KMS-11 (cell line): ENCODE results near the gene NR1I3.

Source experiments
- H2AFZ ChIP-seq: fragments of 200-600 bp; sonication (generic); 2 replicates; pipeline ENCODE4 v1.6.1; 2016; ENCODE audit warnings: antibody characterized with exemption, mixed run types, low read depth
- H3K27ac ChIP-seq: fragments of 200-600 bp; sonication (generic); 2 replicates; pipeline ENCODE4 v1.6.1; 2016; ENCODE audit warnings: mild to moderate bottlenecking, mixed run types
- H3K27me3 ChIP-seq: fragments of 200-600 bp; sonication (generic); 2 replicates; pipeline ENCODE4 v1.6.1; 2017; ENCODE audit warnings: mild to moderate bottlenecking, low read depth, mixed run types, moderate library complexity; ENCODE audit not compliant: insufficient read depth
- H3K36me3 ChIP-seq: fragments of 200-600 bp; sonication (generic); 2 replicates; pipeline ENCODE4 v1.6.1; 2017; ENCODE audit warnings: mild to moderate bottlenecking, mixed run types; ENCODE audit not compliant: insufficient read depth
- H3K4me1 ChIP-seq: fragments of 200-600 bp; sonication (generic); 2 replicates; pipeline ENCODE4 v1.6.1; 2016; ENCODE audit warnings: mild to moderate bottlenecking, low read depth, mixed run types; ENCODE audit not compliant: poor library complexity, severe bottlenecking
- H3K4me2 ChIP-seq: fragments of 200-600 bp; sonication (generic); 2 replicates; pipeline ENCODE4 v1.7.0; 2016; ENCODE audit warnings: mild to moderate bottlenecking, mixed run types
- H3K4me3 ChIP-seq: fragments of 200-600 bp; sonication (generic); IDR thresholded peaks from 2 replicates; pipeline ENCODE4 v1.6.1; 2017; ENCODE audit warnings: low read depth, low read length, mixed read lengths; ENCODE audit not compliant: insufficient read depth
- H3K79me2 ChIP-seq: fragments of 200-600 bp; sonication (generic); 2 replicates; pipeline ENCODE4 v1.6.1; 2016; ENCODE audit warnings: low read depth, mixed run types; ENCODE audit not compliant: insufficient read depth
- H3K9ac ChIP-seq: fragments of 200-600 bp; sonication (generic); 2 replicates; pipeline ENCODE4 v1.6.1; 2016; ENCODE audit warnings: mild to moderate bottlenecking, mixed run types
- H4K20me1 ChIP-seq: fragments of 200-600 bp; sonication (generic); 2 replicates; pipeline ENCODE4 v1.6.1; 2016; ENCODE audit warnings: mild to moderate bottlenecking, mixed run types; ENCODE audit not compliant: insufficient read depth
- TF ChIP-seq, protein P1 (sequence below): fragments of 200-600 bp; sonication (generic); conservative IDR thresholded peaks from 2 replicates; pipeline ENCODE4 v1.6.1; 2017; ENCODE audit warnings: low read depth, mild to moderate bottlenecking, antibody characterized with exemption, low read length, moderate library complexity, mixed read lengths

Gene NR1I3, protein sequence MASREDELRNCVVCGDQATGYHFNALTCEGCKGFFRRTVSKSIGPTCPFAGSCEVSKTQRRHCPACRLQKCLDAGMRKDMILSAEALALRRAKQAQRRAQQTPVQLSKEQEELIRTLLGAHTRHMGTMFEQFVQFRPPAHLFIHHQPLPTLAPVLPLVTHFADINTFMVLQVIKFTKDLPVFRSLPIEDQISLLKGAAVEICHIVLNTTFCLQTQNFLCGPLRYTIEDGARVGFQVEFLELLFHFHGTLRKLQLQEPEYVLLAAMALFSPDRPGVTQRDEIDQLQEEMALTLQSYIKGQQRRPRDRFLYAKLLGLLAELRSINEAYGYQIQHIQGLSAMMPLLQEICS

DNA sequence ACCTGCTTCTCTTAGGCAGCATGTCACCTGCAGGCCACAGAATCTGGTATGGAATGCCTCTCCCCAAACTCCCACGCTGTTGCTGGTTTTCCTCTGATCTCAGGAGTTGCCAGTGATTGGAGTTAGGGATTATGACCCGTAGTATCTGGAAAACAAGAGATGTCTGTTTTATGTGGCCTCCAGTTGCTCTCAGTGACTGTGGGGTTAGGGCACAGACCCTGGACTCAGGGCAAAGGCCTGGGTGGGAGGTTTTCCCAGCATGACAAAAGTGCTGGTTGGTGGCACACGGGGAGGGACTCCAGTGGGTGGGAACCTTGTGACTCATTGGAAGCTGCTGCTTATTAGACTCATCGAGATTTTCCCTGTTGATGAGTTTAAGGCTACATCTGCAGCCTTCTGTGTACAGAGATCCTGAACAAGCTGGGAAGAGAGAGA, at the start of gene NR1I3:
NR1I3 (minus strand) TSS at position 165 of the 435 bp plus-strand sequence. CDS start 1,638 bp downstream, outside the sequence.
- Histone ChIP-seq H4K20me1 (no peaks in the 10 kb centered on the region), H3K27me3 (no peaks in the 10 kb centered on the region), H3K4me2 (no peak within 1 kb of the TSS), H3K36me3 (no peaks in the 10 kb centered on the region), H3K4me1 (no peaks in the 10 kb centered on the region), H3K27ac (no peak within 1 kb of the TSS), H2AFZ (no peak within 1 kb of the TSS), H3K4me3 (no peak within 1 kb of the TSS), H3K79me2 (no peaks in the 10 kb centered on the region), H3K9ac (no peak within 1 kb of the TSS)
- TF ChIP-seq, protein P1, sequence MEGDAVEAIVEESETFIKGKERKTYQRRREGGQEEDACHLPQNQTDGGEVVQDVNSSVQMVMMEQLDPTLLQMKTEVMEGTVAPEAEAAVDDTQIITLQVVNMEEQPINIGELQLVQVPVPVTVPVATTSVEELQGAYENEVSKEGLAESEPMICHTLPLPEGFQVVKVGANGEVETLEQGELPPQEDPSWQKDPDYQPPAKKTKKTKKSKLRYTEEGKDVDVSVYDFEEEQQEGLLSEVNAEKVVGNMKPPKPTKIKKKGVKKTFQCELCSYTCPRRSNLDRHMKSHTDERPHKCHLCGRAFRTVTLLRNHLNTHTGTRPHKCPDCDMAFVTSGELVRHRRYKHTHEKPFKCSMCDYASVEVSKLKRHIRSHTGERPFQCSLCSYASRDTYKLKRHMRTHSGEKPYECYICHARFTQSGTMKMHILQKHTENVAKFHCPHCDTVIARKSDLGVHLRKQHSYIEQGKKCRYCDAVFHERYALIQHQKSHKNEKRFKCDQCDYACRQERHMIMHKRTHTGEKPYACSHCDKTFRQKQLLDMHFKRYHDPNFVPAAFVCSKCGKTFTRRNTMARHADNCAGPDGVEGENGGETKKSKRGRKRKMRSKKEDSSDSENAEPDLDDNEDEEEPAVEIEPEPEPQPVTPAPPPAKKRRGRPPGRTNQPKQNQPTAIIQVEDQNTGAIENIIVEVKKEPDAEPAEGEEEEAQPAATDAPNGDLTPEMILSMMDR = no peak

DNA sequence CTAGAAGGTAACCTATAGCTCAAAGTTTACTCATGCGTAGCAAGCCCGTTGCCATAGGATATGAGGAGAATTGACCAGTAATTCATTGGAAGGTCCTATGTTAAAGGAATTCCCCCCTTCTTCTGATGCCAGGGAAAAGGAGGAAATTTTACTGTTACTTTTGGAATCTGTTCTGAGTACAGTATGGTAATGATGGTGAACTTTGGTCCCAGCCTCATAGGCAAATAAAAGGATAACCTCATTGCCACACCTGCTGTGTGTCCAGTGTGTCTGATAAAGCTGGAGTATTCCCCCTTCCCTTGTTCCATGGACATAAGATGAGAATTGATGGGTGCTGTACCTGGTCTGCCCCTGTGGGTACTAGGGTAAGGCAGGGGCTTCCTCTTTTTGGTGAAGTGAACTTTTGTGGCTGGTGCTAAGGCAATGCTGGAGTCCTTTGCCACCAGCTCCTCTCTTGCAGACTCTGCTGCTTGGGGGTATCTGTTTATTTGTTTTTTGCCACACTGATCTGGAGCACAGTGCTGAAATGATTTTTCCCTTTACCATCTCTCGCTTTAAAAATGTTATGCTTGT, 49.6 kb upstream of the NR1I3 start:
- Histone ChIP-seq H2AFZ (no peak overlapping the region), H3K9ac (no peak overlapping the region), H3K79me2 (no peaks in the 10 kb centered on the region), H3K4me3 (no peak overlapping the region), H3K4me1 (no peaks in the 10 kb centered on the region), H3K27me3 (no peaks in the 10 kb centered on the region; the same call in 1 of the 2 replicates), H3K4me2 (no peak overlapping the region), H3K36me3 (no peaks in the 10 kb centered on the region), H3K27ac (no peak overlapping the region), H4K20me1 (no peaks in the 10 kb centered on the region)
- TF ChIP-seq, protein P1 = no peak

DNA sequence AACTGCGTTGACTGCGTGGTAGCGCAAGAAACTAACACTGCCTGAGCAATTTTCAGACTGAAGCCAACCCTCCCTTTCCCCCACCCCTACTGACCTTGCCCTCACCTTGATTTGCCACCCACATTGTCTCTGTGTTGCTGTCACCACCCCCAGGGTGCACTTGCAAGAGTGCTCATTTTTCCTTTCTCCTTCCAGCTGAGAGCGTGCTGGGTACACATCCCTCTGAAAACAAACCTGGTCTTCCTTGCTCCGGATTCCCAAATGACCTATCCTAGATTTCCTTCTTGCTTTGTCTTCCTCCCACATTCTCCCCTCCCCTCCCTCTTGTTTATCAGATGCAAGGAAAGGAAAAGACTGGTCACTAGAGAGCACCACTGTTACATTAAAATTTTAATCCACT, 47.5 kb upstream of the NR1I3 start:
- TF ChIP-seq, protein P1 = no peak
- Histone ChIP-seq H3K4me3 (no peak overlapping the region), H3K4me2 (no peak overlapping the region), H3K27me3 (no peaks in the 10 kb centered on the region; the same call in 1 of the 2 replicates), H2AFZ (no peak overlapping the region), H3K36me3 (no peaks in the 10 kb centered on the region), H3K4me1 (no peaks in the 10 kb centered on the region), H3K9ac (no peak overlapping the region), H3K79me2 (no peaks in the 10 kb centered on the region), H4K20me1 (no peaks in the 10 kb centered on the region), H3K27ac (no peak overlapping the region)

DNA sequence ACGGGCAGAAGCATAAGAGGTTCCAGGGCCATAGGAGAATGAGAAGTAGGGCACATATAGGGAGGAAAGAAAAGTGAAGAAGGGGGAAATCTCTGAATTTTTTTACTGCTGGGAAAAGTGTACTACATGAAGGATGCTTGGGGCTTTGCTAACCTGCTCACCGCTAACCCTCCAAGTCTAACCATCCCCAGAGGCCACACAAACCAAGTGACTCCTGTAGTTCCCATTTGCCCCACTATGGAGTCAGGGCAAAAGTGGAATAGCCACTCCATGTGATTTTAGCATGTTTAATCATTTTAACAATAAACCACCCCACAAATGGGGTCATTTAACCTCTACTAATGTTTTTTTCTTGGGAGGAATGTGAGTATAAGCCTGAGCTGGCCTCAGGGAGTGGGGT, 47.1 kb upstream of the NR1I3 start:
- no peaks in the 10 kb centered on the region for H3K36me3 ChIP-seq
- H2AFZ ChIP-seq = no peak overlapping the region
- H3K4me2 ChIP-seq = no peak overlapping the region
- H3K4me3 ChIP-seq = no peak overlapping the region
- no peaks in the 10 kb centered on the region for H3K79me2 ChIP-seq
- no peaks in the 10 kb centered on the region for H4K20me1 ChIP-seq
- no peaks in the 10 kb centered on the region for H3K4me1 ChIP-seq
- TF ChIP-seq, protein P1 = no peak
- H3K27me3 ChIP-seq = no peaks in the 10 kb centered on the region; the same call in 1 of the 2 replicates
- H3K9ac ChIP-seq = no peak overlapping the region
- H3K27ac ChIP-seq = no peak overlapping the region
